NCI-H524 treated with DMSO at 0.1 percent for 48 hours (cell line): ENCODE measurements around the gene ARHGAP42.
A peak's percentile ranks its signal among the peaks of the same experiment; 100 is the strongest.

Experiments
- DNase-seq: peaks from one replicate; lab custom pipeline; 2025; lab: John Stamatoyannopoulos, UW

The ARHGAP42 gene

GRCh38 chr11:100800202-100800601 lies 113.1 kb downstream of the ARHGAP42 start:
- DNase-seq: no peak

- no peak for DNase-seq
Measured at GRCh38 chr11:100801225-100801999, 114.3 kb downstream of the ARHGAP42 start.

DNA sequence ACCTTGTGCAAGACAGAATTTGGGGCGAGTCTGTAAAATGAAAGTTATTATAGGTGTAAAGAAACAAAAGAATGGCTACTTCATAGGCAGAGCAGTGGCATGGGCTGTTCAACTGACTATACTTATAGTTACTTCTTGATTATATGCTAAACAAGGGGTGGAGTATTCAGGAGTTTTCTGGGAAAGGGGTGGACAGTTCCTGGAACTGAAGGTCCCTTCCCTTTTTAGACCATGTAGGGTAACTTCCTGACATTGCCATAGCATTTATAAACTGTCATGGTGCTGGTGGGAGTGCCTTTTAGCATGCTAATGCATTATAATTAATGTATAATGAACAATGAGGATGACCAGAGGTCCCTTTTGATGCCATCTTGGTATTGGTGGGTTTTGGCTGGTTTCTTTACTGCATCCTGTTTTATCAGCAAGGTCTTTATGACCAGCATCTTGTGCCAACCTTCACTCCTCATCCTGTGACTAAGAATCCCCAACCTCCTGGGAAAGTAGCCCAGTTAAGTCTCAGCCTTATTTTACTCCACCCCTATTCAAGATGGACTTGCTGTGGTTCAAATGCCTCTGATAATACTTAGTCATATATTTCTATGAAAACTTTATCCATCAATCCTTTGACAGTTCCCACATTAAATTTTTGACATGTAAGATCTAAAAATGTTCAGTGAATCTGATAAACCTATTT lies 118.6 kb downstream of the ARHGAP42 start:
- DNase-seq: no peak

DNA sequence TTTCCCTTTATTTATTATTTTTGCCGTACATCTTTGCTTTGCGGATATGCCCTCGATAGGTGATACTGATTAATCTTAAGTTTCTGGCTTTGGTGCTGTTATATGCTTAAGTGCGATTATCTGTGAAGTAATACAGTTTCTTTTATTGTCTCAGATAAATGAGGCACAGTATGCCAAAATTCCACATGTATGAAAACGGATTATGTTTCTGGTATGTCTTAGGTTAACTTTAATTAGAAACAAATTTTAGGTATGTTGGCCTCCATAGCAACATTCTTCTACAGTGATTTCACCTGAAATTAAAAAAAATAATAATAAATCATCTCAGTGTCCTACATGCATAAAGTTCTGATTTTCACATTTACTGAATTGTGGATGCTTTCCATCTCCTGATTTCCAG lies 119.2 kb downstream of the ARHGAP42 start:
- DNase-seq: no peak

- DNase-seq: no peak
Measured at GRCh38 chr11:100808904-100809491, 121.9 kb downstream of the ARHGAP42 start.

DNA sequence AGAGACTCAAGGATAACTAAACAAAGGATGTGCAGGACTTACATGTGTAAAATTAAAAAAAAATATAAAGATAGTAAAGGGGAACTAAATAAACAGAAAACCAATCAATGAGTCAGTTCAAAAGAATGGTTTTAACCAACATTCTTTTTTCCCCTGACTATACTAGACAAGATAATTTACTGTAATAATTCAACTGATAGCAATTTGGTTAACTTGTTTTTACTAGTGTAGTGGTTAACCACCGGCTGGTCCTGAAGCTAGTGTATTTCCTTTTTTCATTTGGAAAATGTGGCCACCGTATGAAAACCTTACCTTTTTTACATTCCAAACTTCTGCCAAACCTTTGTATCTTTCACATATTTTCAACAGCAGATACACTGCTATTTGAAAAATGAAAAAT lies 123.1 kb downstream of the ARHGAP42 start:
- no peak for DNase-seq

DNA sequence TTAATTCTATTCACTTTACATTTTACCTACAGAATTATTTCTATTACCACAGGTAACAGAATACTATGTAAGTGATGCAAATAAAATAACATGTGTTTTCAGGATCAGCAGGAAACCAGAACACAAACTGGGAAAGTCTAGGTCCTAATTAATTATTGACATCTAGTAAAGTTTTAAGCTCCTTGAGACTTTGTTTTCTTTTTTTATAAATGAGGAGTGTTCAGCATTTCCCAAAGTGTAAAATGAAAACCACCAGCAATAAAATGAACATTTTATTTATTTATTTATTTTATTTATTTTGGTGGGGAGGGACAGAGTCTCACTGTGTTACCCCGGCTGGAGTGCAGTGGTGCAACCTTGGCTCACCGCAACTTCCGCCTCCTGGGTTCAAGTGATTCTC lies 123.6 kb downstream of the ARHGAP42 start:
- DNase-seq: no peak

DNA sequence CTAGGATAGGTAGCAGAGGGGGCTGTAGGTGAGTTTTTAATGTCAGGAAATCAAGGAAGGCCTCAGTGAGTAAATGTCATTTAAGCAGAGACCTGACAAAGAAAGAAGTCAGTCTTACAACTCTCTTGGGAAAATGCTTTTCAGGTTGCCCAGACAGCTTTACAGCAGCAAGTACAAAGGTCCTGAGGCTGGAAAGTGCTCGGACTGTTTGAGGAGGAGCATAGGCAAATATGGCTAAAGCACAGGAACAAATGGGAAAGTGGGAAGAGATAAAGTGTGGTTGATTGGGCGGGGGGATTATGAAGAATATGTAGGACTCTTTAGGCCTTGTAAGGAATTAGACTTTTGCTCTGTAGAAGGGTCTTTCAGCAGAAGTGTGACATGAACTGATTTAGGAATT lies 125.4 kb downstream of the ARHGAP42 start:
- DNase-seq: no peak

DNA sequence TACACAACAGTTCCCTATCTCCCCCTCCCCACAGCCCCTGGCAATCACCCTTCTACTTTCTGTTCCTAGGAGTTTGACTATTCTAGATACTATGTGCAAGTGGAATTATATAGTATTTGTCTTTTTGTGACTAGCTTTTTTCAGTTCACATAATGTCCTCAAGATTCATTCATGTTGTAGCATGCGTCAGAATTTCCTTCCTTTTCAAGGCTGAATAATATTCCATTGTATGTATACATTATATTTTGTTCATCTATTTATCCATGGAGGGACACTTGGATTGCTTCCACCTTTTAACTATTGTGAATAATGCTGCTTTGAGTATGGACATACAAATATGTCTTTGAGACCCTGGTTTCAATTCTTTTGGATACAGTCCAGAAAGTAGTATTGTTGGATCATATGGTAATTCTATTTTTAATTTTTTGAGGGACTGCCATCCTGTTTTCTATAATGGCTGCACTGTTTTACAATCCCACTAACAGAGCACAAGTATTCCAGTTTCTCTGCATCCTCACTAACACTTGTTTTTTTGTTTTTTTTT lies 128.8 kb downstream of the ARHGAP42 start:
- DNase-seq: no peak

- no peak for DNase-seq
Measured at GRCh38 chr11:100816823-100817222, 129.7 kb downstream of the ARHGAP42 start.

DNA sequence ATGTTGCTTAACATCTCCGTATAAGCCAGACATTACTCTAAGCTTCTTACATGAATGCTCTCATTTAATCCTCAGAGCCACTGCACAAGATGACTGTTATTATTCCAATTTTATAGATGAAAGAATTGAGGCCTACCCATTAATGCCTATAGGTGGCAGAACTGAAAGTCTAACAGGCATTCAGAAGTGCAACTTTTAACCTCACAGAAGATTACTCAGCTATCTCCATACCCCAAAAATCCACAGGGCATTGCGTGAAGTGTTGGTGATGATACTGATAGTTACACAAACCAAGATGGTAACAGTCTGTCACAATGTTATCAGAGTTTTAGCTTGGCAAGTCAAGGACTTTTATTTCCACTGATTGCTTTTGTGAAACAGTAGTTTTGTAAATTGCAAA lies 130.5 kb downstream of the ARHGAP42 start:
- no peak for DNase-seq

DNA sequence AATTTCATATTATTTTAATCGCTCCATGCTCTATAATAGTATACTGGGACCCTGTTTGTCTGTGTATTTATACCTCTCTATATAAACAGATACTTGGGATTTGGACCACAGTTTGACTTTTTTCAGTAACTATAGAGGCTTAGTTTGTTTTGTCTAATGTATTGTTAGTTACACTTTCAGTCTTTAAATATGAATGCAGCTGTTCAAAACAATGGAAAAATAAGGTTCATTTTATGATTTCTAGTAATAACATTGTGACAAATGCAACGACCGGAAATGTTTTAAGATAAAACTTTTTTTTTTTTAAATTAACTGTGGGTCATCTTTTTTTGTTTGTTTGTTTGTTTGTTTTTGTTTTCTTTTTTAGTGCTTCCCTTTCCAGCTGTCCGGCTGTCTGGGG lies 133.5 kb downstream of the ARHGAP42 start:
- no peak for DNase-seq

- no peak for DNase-seq
Measured at GRCh38 chr11:100821198-100821597, 134.1 kb downstream of the ARHGAP42 start.

- DNase-seq: peak; percentile 38
Measured at GRCh38 chr11:100823360-100823759, 136.3 kb downstream of the ARHGAP42 start.

- no peak for DNase-seq
Measured at GRCh38 chr11:100824041-100824809, 137.1 kb downstream of the ARHGAP42 start.

- no peak for DNase-seq
Measured at GRCh38 chr11:100825626-100826025, 138.5 kb downstream of the ARHGAP42 start.

DNA sequence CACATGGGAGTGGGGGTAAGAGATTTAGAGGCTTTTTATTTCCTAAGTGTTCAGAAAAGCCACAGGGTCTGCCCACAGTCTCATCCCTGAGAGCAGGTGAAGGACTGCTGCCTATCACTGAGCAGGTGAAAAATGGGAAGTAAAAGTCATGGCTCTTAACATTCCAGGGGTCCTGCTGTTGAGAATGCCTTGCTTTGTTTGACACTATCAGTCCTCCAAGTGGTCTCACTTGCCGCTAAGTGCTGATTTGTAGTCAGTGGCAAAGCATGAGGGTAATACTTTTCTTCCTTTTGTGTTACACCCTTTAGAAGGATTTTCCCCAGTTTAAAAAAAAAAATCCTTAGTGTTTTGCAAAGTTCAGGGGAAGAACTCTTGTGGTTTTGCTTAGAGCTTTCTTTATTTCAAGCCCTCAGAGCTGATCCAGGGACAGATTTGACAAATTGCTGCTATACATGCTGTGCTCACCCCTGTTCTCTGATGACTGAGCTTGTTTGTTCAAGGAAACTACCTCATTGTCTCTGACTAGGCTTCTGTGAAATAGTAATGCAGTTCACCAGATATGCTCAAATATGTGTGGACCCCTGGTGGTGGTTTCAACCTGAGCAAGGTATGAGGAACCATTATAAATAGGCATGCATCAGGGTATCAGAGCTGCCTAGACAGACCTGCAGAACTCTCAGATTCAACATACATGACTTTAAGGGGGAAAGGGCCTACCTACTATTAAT lies 141.0 kb downstream of the ARHGAP42 start:
- no peak for DNase-seq

DNA sequence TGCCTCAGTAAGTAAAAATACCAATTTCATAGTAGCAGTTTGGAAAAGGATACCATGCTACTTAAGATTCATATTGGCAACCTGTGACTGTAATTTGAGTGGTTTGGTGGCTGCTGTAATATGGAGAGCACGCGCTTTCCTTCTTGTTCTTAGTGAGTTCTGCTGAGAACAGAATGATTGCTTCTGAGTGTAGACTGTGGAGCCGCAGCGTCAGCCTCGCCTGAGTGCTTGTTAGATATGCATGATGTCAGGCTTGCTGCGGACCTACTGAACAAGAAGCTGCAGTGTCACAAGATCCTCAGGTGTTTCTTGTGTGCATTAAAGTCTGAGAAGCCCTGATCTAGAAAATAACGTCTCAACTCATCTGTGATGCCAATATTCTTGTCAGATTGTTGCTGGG lies 143.2 kb downstream of the ARHGAP42 start:
- DNase-seq: no peak

GRCh38 chr11:100830978-100831732 lies 144.1 kb downstream of the ARHGAP42 start:
- DNase-seq: no peak

- DNase-seq: no peak
Measured at GRCh38 chr11:100831929-100832494, 144.9 kb downstream of the ARHGAP42 start.
